Chondrocyte (in vitro differentiated cells): Measurements from ENCODE around the gene CENPU. TPM values are rescaled to one million over a fixed set of nuclear protein-coding genes. Genes with fewer than 3 reads are reported as not detected.
A peak's percentile ranks its signal among the peaks of the same experiment; 100 is the strongest.

ENCODE experiments used
- DNase-seq: peaks from one replicate; pipeline ENCODE4 v3.0.0; 2021; ENCODE audit warnings: mixed read lengths, low spot score
- H3K27ac Mint-ChIP-seq: one replicate; pipeline ENCODE4 v1.8.0; 2021; ENCODE audit warnings: mild to moderate bottlenecking, moderate library complexity, mixed read lengths; ENCODE audit not compliant: unreplicated experiment
- H3K27me3 Mint-ChIP-seq: 2 replicates; pipeline ENCODE4 v1.8.0; 2021; ENCODE audit warnings: low read depth, mixed read lengths
- H3K36me3 Mint-ChIP-seq: 2 replicates; pipeline ENCODE4 v1.8.0; 2021; ENCODE audit warnings: low read depth, mixed read lengths
- H3K4me1 Mint-ChIP-seq: 2 replicates; pipeline ENCODE4 v1.8.0; 2021; ENCODE audit warnings: low read depth, mild to moderate bottlenecking, mixed read lengths
- H3K4me3 Mint-ChIP-seq: one replicate; pipeline ENCODE4 v1.8.0; 2021; ENCODE audit warnings: mild to moderate bottlenecking, moderate library complexity, mixed read lengths; ENCODE audit not compliant: unreplicated experiment
- H3K9me3 Mint-ChIP-seq: 2 replicates; pipeline ENCODE4 v1.8.0; 2021; ENCODE audit warnings: low read depth, mixed read lengths
- total RNA-seq: library from RNA; stranded (reverse); gene quantifications from 3 replicates; pipeline ENCODE4 v1.2.1, GENCODE V29; 2021
- TF ChIP-seq, protein P1 (sequence below): fragments of 200-600 bp; sonication (generic); IDR thresholded peaks from 2 replicates; pipeline ENCODE4 v1.5.0; 2021; ENCODE audit warnings: antibody characterized with exemption, mild to moderate bottlenecking, moderate library complexity

Gene CENPU
- total RNA-seq, 1 donor from 2014 or later = 5.7 TPM

GRCh38 chr4:184760681-184761080, 26.8 kb upstream of the CENPU start:
- no peak for DNase-seq
- H3K4me1 Mint-ChIP-seq = peaks cover 25% of the 10 kb centered on the region
- H3K9me3 Mint-ChIP-seq = no peaks in the 10 kb centered on the region
- H3K4me3 Mint-ChIP-seq = no peak overlapping the region
- no peaks in the 10 kb centered on the region for H3K27me3 Mint-ChIP-seq
- H3K36me3 Mint-ChIP-seq = peaks cover 34% of the 10 kb centered on the region
- H3K27ac Mint-ChIP-seq = no peak overlapping the region
- TF ChIP-seq, protein P1, sequence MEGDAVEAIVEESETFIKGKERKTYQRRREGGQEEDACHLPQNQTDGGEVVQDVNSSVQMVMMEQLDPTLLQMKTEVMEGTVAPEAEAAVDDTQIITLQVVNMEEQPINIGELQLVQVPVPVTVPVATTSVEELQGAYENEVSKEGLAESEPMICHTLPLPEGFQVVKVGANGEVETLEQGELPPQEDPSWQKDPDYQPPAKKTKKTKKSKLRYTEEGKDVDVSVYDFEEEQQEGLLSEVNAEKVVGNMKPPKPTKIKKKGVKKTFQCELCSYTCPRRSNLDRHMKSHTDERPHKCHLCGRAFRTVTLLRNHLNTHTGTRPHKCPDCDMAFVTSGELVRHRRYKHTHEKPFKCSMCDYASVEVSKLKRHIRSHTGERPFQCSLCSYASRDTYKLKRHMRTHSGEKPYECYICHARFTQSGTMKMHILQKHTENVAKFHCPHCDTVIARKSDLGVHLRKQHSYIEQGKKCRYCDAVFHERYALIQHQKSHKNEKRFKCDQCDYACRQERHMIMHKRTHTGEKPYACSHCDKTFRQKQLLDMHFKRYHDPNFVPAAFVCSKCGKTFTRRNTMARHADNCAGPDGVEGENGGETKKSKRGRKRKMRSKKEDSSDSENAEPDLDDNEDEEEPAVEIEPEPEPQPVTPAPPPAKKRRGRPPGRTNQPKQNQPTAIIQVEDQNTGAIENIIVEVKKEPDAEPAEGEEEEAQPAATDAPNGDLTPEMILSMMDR = no peak

GRCh38 chr4:184757810-184758209, 23.9 kb upstream of the CENPU start:
- Mint-ChIP-seq H3K9me3 (no peaks in the 10 kb centered on the region), H3K4me3 (no peak overlapping the region), H3K27me3 (no peaks in the 10 kb centered on the region), H3K4me1 (peaks cover 40% of the 10 kb centered on the region), H3K27ac (no peak overlapping the region), H3K36me3 (peaks cover 19% of the 10 kb centered on the region)
- DNase-seq = no peak
- TF ChIP-seq, protein P1 = no peak

- H3K4me1 Mint-ChIP-seq = peaks cover 46% of the 10 kb centered on the region
- peaks cover 16% of the 10 kb centered on the region for H3K36me3 Mint-ChIP-seq
- no peaks in the 10 kb centered on the region for H3K9me3 Mint-ChIP-seq
- no peak for DNase-seq
- H3K27ac Mint-ChIP-seq = no peak overlapping the region
- TF ChIP-seq, protein P1 = peak; percentile 40
- H3K27me3 Mint-ChIP-seq = no peaks in the 10 kb centered on the region
- H3K4me3 Mint-ChIP-seq = no peak overlapping the region
Measured at GRCh38 chr4:184756399-184756798, 22.5 kb upstream of the CENPU start.

GRCh38 chr4:184755278-184755677, 21.4 kb upstream of the CENPU start:
- H3K27ac Mint-ChIP-seq = peak overlapping the region; percentile 65
- no peak overlapping the region for H3K4me3 Mint-ChIP-seq
- H3K4me1 Mint-ChIP-seq = peaks cover 52% of the 10 kb centered on the region
- TF ChIP-seq, protein P1 = no peak
- no peak for DNase-seq
- H3K36me3 Mint-ChIP-seq = peaks cover 12% of the 10 kb centered on the region
- H3K27me3 Mint-ChIP-seq = no peaks in the 10 kb centered on the region
- no peaks in the 10 kb centered on the region for H3K9me3 Mint-ChIP-seq

DNA sequence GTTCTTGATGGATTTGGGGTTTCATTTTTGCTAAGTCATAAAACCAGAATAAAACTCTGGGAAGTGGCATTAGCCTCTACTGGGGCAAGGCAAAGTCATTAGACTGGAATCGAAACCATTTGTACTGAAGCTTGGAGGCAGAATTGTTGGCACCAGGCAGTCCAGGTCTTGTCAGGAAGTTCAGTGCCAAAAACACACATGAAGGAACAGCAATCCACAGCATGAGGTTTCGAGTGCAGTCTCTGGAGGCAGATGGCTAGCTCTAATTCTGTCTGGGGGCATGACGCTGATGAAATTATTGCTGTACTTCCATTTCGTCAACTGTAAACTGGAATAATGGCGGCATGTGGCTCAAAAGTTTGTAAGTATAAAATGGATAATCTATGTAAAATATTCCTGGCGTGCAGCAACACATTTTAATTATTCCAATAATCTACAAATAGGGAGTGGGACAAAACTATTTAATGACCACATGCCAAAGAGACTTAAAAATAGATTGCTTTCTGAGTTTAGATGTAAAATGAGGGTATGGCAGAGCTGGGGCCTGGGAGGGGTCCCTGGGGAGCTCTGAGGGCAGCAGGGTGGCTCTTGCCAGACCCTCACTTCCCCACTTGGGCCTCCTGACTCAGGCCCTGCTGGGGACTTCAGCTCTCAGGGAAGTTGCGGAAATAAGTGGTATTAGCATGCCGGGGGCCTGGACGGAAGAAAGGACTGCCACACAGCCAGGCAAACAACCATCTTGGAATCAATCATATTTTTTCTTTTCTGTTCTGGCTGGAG, 18.8 kb upstream of the CENPU start:
- TF ChIP-seq, protein P1 = no peak
- Mint-ChIP-seq H3K4me3 (no peak overlapping the region), H3K27ac (no peak overlapping the region), H3K9me3 (no peaks in the 10 kb centered on the region), H3K4me1 (peaks cover 54% of the 10 kb centered on the region), H3K36me3 (peaks cover 3% of the 10 kb centered on the region), H3K27me3 (no peaks in the 10 kb centered on the region)
- no peak for DNase-seq
